HG03280 (cell line): ENCODE results near the gene SLC4A2.

Experiments used
- ATAC-seq: cut with Tn5 transposase; IDR thresholded peaks from one replicate; pipeline ENCODE4 v1.9.1; 2021; ENCODE audit warnings: mild to moderate bottlenecking, moderate library complexity; ENCODE audit not compliant: unreplicated experiment

Gene SLC4A2

GRCh38 chr7:151110236-151110940 lies 51.0 kb downstream of the SLC4A2 start:
- ATAC-seq: no peak

GRCh38 chr7:151110941-151111645 lies 51.7 kb downstream of the SLC4A2 start:
- peak; percentile 75 for ATAC-seq

- no peak for ATAC-seq
Observed at GRCh38 chr7:151113344-151114150, 54.2 kb downstream of the SLC4A2 start.

- no peak for ATAC-seq
Observed at GRCh38 chr7:151114151-151115090, 55.0 kb downstream of the SLC4A2 start.

- no peak for ATAC-seq
Observed at GRCh38 chr7:151115121-151115835, 55.9 kb downstream of the SLC4A2 start.

GRCh38 chr7:151115836-151116418 lies 56.5 kb downstream of the SLC4A2 start:
- ATAC-seq: no peak

- no peak for ATAC-seq
Observed at GRCh38 chr7:151116603-151117440, 57.4 kb downstream of the SLC4A2 start.

- ATAC-seq: no peak
Observed at GRCh38 chr7:151117565-151117964, 58.2 kb downstream of the SLC4A2 start.

- ATAC-seq: no peak
Observed at GRCh38 chr7:151118108-151119054, 59.0 kb downstream of the SLC4A2 start.

- no peak for ATAC-seq
Observed at GRCh38 chr7:151119055-151119415, 59.6 kb downstream of the SLC4A2 start.

GRCh38 chr7:151119902-151120301 lies 60.5 kb downstream of the SLC4A2 start:
- ATAC-seq: no peak

GRCh38 chr7:151120896-151121295 lies 61.5 kb downstream of the SLC4A2 start:
- ATAC-seq: no peak

- ATAC-seq: no peak
Observed at GRCh38 chr7:151121380-151122170, 62.2 kb downstream of the SLC4A2 start.

- no peak for ATAC-seq
Observed at GRCh38 chr7:151122276-151122675, 62.9 kb downstream of the SLC4A2 start.

GRCh38 chr7:151122796-151123157 lies 63.4 kb downstream of the SLC4A2 start:
- ATAC-seq: no peak

GRCh38 chr7:151123158-151123821 lies 63.9 kb downstream of the SLC4A2 start:
- no peak for ATAC-seq
